Measurements from ENCODE around the gene PAPPA2.

PAPPA2 gene

GRCh38 chr1:176869577-176869976, 406.6 kb downstream of the PAPPA2 start:
- no peak for TF ChIP-seq CTCF (IDR thresholded peaks at IDR 0.05; ENCODE audit: low read depth, low read length)
- no peak for DNase-seq (ENCODE audit: extremely low read depth, low read depth)

- DNase-seq (ENCODE audit: extremely low read depth, low read depth) = no peak
- TF ChIP-seq CTCF (IDR thresholded peaks at IDR 0.05; ENCODE audit: low read depth, low read length) = no peak
These were observed 414.1 kb downstream of the PAPPA2 start for GRCh38 chr1:176876966-176877515.

- TF ChIP-seq CTCF (IDR thresholded peaks at IDR 0.05; ENCODE audit: low read depth, low read length) = no peak
- DNase-seq (ENCODE audit: extremely low read depth, low read depth) = no peak
These were observed 414.6 kb downstream of the PAPPA2 start for GRCh38 chr1:176877557-176877956.

GRCh38 chr1:176878750-176879536, 416.0 kb downstream of the PAPPA2 start:
- no peak; the same call in 1 of the 2 replicates for TF ChIP-seq CTCF (IDR thresholded peaks at IDR 0.05; ENCODE audit: low read depth, low read length)
- DNase-seq (ENCODE audit: extremely low read depth, low read depth) = no peak

GRCh38 chr1:176879784-176880620, 417.0 kb downstream of the PAPPA2 start:
- DNase-seq (ENCODE audit: extremely low read depth, low read depth) = no peak
- no peak for TF ChIP-seq CTCF (IDR thresholded peaks at IDR 0.05; ENCODE audit: low read depth, low read length)

GRCh38 chr1:176880955-176881595, 418.1 kb downstream of the PAPPA2 start:
- DNase-seq (ENCODE audit: extremely low read depth, low read depth) = peak; percentile 25
- TF ChIP-seq CTCF (IDR thresholded peaks at IDR 0.05; ENCODE audit: low read depth, low read length) = peak; percentile 83

Data from AG09319 (cell line).